ENCODE results near the gene ENTR1. TPM values are rescaled to one million over a fixed set of nuclear protein-coding genes. Genes with fewer than 3 reads are reported as not detected.
A peak's percentile ranks its signal among the peaks of the same experiment; 100 is the strongest.

ENTR1 gene
- total RNA-seq, 1 donor from 2014 or later: 27.7 TPM

DNA sequence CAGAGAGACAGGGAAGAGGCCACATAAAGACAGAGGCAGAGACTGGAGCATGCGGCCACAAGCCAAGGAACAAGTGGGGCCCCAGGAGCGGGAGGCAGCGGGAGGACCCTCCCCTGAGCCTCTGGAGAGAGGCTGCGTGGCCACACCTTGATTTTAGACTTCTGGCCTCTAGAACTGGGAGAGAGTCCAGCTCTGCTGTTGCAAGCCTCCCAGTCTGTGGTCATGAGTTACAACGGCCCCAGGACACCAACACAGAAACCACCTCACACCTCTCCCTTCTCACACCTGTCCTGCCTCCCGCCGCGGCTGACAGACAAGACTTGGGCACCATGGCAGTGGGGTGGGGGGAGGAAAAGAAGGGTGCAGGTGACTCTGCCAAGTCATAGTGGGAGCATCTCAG is 27.0 kb upstream of the ENTR1 start:
- Histone ChIP-seq H3K9me3 (no peaks in the 10 kb centered on the region), H3K4me1 (peaks cover 14 to 15% of the 10 kb centered on the region in 2 donors), H3K27me3 (no peaks in the 10 kb centered on the region), H3K36me3 (peaks cover 17 to 30% of the 10 kb centered on the region in 2 donors), H3K4me3 (peak overlapping the region in 1 of 2 donors; percentile 83), H3K27ac (no peak overlapping the region)
- intact Hi-C loops (cut with DNase I): no loop called here
- TF ChIP-seq, protein P1, sequence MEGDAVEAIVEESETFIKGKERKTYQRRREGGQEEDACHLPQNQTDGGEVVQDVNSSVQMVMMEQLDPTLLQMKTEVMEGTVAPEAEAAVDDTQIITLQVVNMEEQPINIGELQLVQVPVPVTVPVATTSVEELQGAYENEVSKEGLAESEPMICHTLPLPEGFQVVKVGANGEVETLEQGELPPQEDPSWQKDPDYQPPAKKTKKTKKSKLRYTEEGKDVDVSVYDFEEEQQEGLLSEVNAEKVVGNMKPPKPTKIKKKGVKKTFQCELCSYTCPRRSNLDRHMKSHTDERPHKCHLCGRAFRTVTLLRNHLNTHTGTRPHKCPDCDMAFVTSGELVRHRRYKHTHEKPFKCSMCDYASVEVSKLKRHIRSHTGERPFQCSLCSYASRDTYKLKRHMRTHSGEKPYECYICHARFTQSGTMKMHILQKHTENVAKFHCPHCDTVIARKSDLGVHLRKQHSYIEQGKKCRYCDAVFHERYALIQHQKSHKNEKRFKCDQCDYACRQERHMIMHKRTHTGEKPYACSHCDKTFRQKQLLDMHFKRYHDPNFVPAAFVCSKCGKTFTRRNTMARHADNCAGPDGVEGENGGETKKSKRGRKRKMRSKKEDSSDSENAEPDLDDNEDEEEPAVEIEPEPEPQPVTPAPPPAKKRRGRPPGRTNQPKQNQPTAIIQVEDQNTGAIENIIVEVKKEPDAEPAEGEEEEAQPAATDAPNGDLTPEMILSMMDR (IDR thresholded peaks at IDR 0.05): no peak
- no peak for DNase-seq (ENCODE audit: low spot score in 2 of 2)

DNA sequence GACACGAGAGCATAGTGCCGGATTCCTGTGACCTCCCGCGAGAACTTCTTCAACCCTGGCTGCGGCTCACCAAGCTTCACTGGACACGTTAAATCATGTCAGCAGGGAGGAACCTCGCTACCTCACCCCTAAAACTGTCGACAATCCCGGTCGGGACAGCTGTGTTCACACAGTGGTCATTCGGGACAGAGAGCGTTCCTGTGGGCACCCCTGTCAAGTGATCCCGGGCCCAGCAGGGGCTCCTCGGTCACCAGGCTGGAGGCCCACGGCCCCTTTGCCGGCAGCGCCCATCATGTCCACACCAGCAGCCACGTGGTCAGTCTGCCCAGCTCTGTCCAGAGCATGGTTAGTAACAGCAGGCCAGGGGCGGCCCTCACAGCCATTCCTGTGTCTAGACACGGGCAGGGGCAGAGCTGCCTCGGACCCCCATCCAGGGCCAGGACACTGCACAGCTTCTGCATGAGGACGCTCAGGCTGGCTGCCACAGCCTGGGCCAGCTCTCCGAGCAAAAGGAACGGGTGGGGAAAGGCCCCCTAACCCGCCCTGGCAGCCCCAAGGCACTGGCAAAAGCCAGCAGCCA is 25.7 kb upstream of the ENTR1 start:
- DNase-seq (ENCODE audit: low spot score in 2 of 2): no peak
- H3K27me3 ChIP-seq: no peaks in the 10 kb centered on the region
- no peaks in the 10 kb centered on the region for H3K9me3 ChIP-seq
- intact Hi-C loops (cut with DNase I): no loop called here
- H3K27ac ChIP-seq: no peak overlapping the region
- peaks cover 13 to 23% of the 10 kb centered on the region in 2 donors for H3K36me3 ChIP-seq
- TF ChIP-seq, protein P1 (IDR thresholded peaks at IDR 0.05): no peak
- H3K4me1 ChIP-seq: peaks cover 14 to 15% of the 10 kb centered on the region in 2 donors
- H3K4me3 ChIP-seq: no peak overlapping the region

DNA sequence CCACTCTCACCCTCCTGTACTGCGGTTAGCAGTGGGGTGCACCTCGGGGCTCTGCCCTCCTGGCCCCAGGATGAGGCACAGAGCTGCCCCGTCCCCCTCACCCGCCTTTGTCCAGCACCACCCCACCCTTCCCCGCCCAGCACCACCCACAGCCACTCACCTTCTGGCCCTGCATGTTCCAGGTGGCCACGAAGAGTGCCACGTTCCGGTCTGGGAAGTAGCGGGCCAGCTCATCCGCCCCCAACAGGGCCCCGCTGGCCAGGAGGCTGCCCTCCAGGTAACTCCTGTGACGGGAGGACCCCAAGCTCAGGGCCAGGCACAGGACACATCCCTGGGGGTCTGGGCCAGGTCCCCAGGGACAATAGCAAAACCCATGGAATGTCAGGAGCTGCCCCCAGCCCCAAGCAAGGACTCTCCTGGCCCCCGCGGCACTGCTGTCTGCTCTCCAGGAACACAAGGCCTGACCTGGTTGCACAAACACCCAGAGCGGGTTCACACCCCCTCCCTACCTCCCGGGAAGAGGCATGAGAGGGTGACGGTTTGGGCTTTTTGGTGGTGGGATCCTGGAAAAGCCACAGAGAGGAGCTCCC is 24.3 kb upstream of the ENTR1 start:
- TF ChIP-seq, protein P1 (IDR thresholded peaks at IDR 0.05): no peak
- H3K4me1 ChIP-seq: peaks cover 11 to 12% of the 10 kb centered on the region in 2 donors
- intact Hi-C loops (cut with DNase I): no loop called here
- H3K4me3 ChIP-seq: no peak overlapping the region
- DNase-seq (ENCODE audit: low spot score in 2 of 2): no peak
- no peak overlapping the region for H3K27ac ChIP-seq
- peaks cover 16 to 27% of the 10 kb centered on the region in 2 donors for H3K36me3 ChIP-seq
- no peaks in the 10 kb centered on the region for H3K9me3 ChIP-seq
- no peaks in the 10 kb centered on the region for H3K27me3 ChIP-seq

DNA sequence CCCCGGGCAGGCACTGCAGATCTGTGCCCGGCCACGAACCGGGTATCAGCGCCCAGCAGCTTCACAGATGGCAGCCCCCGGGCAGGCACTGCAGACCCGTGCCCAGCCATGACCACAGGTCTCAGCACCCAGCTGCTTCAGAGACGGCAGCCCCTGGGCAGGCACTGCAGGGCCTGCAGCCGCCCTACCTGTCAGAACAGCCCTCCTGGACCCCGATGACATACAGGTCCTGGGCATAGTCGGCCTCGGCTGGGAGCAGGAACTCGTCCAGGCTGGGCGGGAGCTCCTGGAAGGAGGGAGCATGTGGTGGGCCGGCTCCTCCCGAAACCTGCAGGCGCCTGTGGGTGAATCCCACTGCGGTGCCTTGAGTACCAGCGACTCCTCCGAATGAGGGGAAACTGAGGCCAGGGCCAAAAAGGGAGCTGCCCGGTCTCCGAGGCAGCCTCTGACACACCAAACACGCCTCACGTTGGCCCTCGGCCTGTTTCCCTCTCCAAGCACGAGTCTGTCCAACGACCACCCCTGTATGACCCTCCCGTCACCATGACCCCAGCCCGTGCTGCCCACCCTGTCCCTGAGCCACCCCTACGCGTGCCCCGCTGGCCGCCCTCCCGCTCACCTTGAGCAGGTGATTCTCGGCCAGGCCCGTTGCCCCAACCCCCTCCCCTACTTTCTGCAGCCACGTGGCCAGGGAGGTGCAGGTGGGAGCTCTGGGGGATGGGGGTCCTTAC is 23.6 kb upstream of the ENTR1 start:
- H3K27ac ChIP-seq: no peak overlapping the region
- peaks cover 11 to 12% of the 10 kb centered on the region in 2 donors for H3K4me1 ChIP-seq
- DNase-seq (ENCODE audit: low spot score in 2 of 2): no peak
- intact Hi-C loops (cut with DNase I): no loop called here
- no peak overlapping the region for H3K4me3 ChIP-seq
- no peaks in the 10 kb centered on the region for H3K9me3 ChIP-seq
- no peaks in the 10 kb centered on the region for H3K27me3 ChIP-seq
- TF ChIP-seq, protein P1 (IDR thresholded peaks at IDR 0.05): no peak
- peaks cover 21 to 33% of the 10 kb centered on the region in 2 donors for H3K36me3 ChIP-seq

DNA sequence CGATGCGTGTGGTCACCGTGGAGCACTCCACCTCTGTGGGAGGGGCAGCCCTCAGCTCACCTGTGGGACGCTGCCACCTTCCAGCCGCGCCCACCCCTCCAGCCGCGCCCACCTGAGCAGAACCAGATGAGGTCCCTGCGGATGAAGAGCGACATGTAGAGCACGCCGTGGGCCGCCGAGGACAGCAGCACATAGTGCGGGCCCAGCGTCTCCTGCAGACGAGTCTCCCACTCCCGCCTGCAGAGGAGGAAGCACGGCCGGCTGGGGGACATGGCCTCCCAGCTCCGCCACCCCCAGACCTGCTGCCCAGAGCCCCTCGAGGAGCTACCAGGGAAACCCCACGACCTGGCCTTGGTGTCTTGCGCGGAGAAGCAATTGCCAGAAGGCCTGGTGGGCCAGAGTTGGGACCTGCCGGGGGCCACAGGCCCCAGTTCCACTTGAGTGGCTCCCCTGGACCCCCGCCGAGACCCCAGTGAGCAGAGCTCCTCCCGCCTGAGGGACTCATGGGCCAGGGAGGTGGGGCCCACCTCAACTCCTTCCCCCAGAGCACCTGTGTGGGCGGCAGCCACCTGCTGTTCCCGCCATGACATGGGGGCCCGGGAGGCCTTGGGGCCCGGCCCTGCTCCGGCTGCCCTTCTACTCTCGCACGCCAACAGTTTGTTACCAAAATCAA is 22.8 kb upstream of the ENTR1 start:
- Histone ChIP-seq H3K36me3 (peaks cover 24 to 37% of the 10 kb centered on the region in 2 donors), H3K27ac (no peak overlapping the region), H3K4me3 (no peak overlapping the region), H3K9me3 (no peaks in the 10 kb centered on the region), H3K27me3 (no peaks in the 10 kb centered on the region), H3K4me1 (peaks cover 7 to 10% of the 10 kb centered on the region in 2 donors)
- DNase-seq (ENCODE audit: low spot score in 2 of 2): no peak
- intact Hi-C loops (cut with DNase I): no loop called here
- TF ChIP-seq, protein P1 (IDR thresholded peaks at IDR 0.05): no peak

All from ascending aorta (tissue), 2 donors.